Smooth muscle cell (in vitro differentiated cells): Measurements from ENCODE around the gene GTF3C1. TPM values are rescaled to one million over a fixed set of nuclear protein-coding genes. Genes with fewer than 3 reads are reported as not detected.

Experiments used
- DNase-seq: peaks from one replicate; lab custom pipeline; 2025; ENCODE audit not compliant: unreplicated experiment; lab: John Stamatoyannopoulos, UW
- H2AFZ ChIP-seq: fragments of 200-600 bp; sonication (generic); 2 replicates; pipeline ENCODE4 v1.6.0; 2016; ENCODE audit warnings: antibody characterized with exemption, low read depth, mild to moderate bottlenecking
- H3F3A ChIP-seq: fragments of 200-600 bp; sonication (generic); 2 replicates; pipeline ENCODE4 v1.6.0; 2017; ENCODE audit warnings: antibody characterized with exemption, low read depth
- H3K27ac ChIP-seq: fragments of 200-600 bp; sonication (generic); 2 replicates; pipeline ENCODE4 v1.5.1; 2016; ENCODE audit warnings: low read depth, mild to moderate bottlenecking
- H3K27me3 ChIP-seq: fragments of 200-600 bp; sonication (generic); 2 replicates; pipeline ENCODE4 v1.6.1; 2016; ENCODE audit warnings: low read depth, mild to moderate bottlenecking
- H3K36me3 ChIP-seq: fragments of 200-600 bp; sonication (generic); 2 replicates; pipeline ENCODE4 v1.5.1; 2016; ENCODE audit warnings: low read depth
- H3K4me1 ChIP-seq: fragments of 200-600 bp; sonication (generic); 2 replicates; pipeline ENCODE4 v1.5.1; 2016; ENCODE audit warnings: low read depth
- H3K4me2 ChIP-seq: fragments of 200-600 bp; sonication (generic); 2 replicates; pipeline ENCODE4 v1.6.0; 2016; ENCODE audit warnings: mild to moderate bottlenecking
- H3K4me3 ChIP-seq: fragments of 200-600 bp; sonication (generic); 2 replicates; pipeline ENCODE4 v1.5.1; 2016; ENCODE audit warnings: mild to moderate bottlenecking
- H3K79me2 ChIP-seq: fragments of 200-600 bp; sonication (generic); 2 replicates; pipeline ENCODE4 v1.6.0; 2016; ENCODE audit warnings: low read depth, mild to moderate bottlenecking
- H3K9ac ChIP-seq: fragments of 200-600 bp; sonication (generic); 2 replicates; pipeline ENCODE4 v1.6.0; 2016; ENCODE audit warnings: low read depth
- H3K9me3 ChIP-seq: fragments of 200-600 bp; sonication (generic); replicated peaks from 2 replicates; pipeline ENCODE4 v1.5.1; 2016; ENCODE audit warnings: low read depth
- H4K20me1 ChIP-seq: fragments of 200-600 bp; sonication (generic); 2 replicates; pipeline ENCODE4 v1.6.0; 2016; ENCODE audit warnings: low read depth
- WGBS: methylation state at CpG from one replicate; pipeline ENCODE4 v1.1.7; 2016; ENCODE audit warnings: low lambda C conversion rate; 5-methylcytosine and 5-hydroxymethylcytosine counted together
- polyA plus RNA-seq: library from polyadenylated mRNA; unstranded; fragments of >200 nt; fragmentation: Nextera tagmentation; extraction: Ambion mirVana; gene quantifications from 2 replicates; pipeline ENCODE4 v1.2.1, GENCODE V29; 2016
- total RNA-seq: library from RNA; depleted of rRNA; stranded (reverse); fragments of >200 nt; gene quantifications from 2 replicates; pipeline ENCODE4 v1.2.3, GENCODE V29; 2014
- TF ChIP-seq, protein P1 (sequence below): fragments of 200-600 bp; sonication (generic); IDR thresholded peaks from 2 replicates; pipeline ENCODE4 v1.5.1; 2017; ENCODE audit warnings: borderline replicate concordance, mild to moderate bottlenecking, antibody characterized with exemption; ENCODE audit not compliant: insufficient read depth, poor library complexity, severe bottlenecking

GTF3C1 gene
- total and polyA plus RNA-seq, 2 experiments from 2014 or later: 47.6 to 78.5 TPM

- no peak for DNase-seq
- H3K36me3 ChIP-seq: peaks cover 11% of the 10 kb centered on the region
- 97% methylated on average over 9 of the region's 9 CpGs for WGBS
Observed at GRCh38 chr16:27473101-27473900, 76.4 kb downstream of the GTF3C1 start.

DNA sequence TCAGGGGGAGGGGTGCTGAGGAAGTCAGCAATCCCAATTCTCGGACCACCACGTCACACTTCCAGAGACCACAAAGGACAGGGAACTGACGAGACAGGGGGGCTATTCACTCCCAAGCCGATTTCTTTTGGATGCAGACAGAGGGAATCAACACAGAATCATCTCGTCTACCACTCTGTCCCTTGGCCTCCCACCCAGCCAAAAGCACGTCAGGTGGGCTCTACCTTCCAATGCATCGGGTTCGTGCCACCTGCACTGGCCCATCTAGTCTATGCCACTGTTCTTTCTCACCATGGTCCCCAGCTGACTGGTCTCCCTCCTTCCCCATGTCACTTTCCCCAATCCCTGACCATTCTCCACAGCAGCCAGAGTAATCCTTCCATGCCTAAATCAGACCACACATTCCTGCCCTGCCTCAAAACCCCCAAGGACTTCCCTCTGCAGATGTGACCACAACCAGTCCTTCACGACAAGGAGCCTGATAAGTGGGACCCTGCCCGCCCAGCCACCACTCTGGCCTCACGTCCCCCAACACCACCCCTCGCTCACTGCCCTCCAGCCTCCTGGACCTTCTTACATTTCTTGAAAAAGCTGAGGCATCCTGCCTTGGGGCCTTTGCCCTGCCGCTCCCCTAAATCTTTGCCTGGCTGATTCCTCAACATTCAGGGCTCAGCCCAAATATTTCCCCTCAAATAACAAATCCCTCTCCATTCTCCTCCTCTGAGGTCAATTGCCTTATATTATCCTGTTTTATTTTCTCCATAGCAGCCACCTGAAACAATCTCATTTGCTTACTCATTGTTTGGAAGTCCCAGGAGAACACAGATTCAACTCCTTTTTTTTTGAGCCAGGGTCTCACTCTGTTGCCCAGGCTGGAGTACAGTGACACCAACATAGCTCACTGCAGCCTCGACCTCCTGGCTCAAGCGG lies 77.4 kb downstream of the GTF3C1 start:
- peaks cover 11% of the 10 kb centered on the region for H3K36me3 ChIP-seq
- H3K4me1 ChIP-seq: peaks cover 3% of the 10 kb centered on the region
- no peak overlapping the region for H3K9ac ChIP-seq
- no peak overlapping the region for H3K27ac ChIP-seq
- 93% methylated on average over 15 of the region's 15 CpGs for WGBS
- H2AFZ ChIP-seq: no peak overlapping the region
- H3F3A ChIP-seq: no peaks in the 10 kb centered on the region
- no peaks in the 10 kb centered on the region for H3K27me3 ChIP-seq
- TF ChIP-seq, protein P1, sequence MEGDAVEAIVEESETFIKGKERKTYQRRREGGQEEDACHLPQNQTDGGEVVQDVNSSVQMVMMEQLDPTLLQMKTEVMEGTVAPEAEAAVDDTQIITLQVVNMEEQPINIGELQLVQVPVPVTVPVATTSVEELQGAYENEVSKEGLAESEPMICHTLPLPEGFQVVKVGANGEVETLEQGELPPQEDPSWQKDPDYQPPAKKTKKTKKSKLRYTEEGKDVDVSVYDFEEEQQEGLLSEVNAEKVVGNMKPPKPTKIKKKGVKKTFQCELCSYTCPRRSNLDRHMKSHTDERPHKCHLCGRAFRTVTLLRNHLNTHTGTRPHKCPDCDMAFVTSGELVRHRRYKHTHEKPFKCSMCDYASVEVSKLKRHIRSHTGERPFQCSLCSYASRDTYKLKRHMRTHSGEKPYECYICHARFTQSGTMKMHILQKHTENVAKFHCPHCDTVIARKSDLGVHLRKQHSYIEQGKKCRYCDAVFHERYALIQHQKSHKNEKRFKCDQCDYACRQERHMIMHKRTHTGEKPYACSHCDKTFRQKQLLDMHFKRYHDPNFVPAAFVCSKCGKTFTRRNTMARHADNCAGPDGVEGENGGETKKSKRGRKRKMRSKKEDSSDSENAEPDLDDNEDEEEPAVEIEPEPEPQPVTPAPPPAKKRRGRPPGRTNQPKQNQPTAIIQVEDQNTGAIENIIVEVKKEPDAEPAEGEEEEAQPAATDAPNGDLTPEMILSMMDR: no peak
- H3K79me2 ChIP-seq: no peaks in the 10 kb centered on the region
- H3K9me3 ChIP-seq: no peaks in the 10 kb centered on the region
- H3K4me3 ChIP-seq: no peak overlapping the region
- no peaks in the 10 kb centered on the region for H4K20me1 ChIP-seq
- DNase-seq: no peak
- H3K4me2 ChIP-seq: no peak overlapping the region

More at GRCh38 chr16:27473101-27473900, 76.4 kb downstream of the GTF3C1 start:
- Histone ChIP-seq H4K20me1 (no peaks in the 10 kb centered on the region), H2AFZ (no peak overlapping the region), H3K4me1 (peaks cover 3% of the 10 kb centered on the region), H3K9ac (no peak overlapping the region), H3K9me3 (no peaks in the 10 kb centered on the region), H3F3A (no peaks in the 10 kb centered on the region), H3K27me3 (no peaks in the 10 kb centered on the region), H3K27ac (no peak overlapping the region), H3K4me3 (no peak overlapping the region), H3K79me2 (no peaks in the 10 kb centered on the region), H3K4me2 (no peak overlapping the region)
- TF ChIP-seq, protein P1: no peak

- DNase-seq: no peak
- no peak overlapping the region for H3K4me2 ChIP-seq
- H3F3A ChIP-seq: no peaks in the 10 kb centered on the region
- no peak overlapping the region for H2AFZ ChIP-seq
- H3K9me3 ChIP-seq: no peaks in the 10 kb centered on the region
- no peak overlapping the region for H3K27ac ChIP-seq
- H3K79me2 ChIP-seq: no peaks in the 10 kb centered on the region
- TF ChIP-seq, protein P1: no peak
- H4K20me1 ChIP-seq: no peaks in the 10 kb centered on the region
- no peaks in the 10 kb centered on the region for H3K27me3 ChIP-seq
- no peak overlapping the region for H3K4me3 ChIP-seq
- peaks cover 12% of the 10 kb centered on the region for H3K36me3 ChIP-seq
- WGBS: 90% methylated on average over 19 of the region's 19 CpGs
- H3K9ac ChIP-seq: no peak overlapping the region
- H3K4me1 ChIP-seq: peaks cover 3% of the 10 kb centered on the region
Observed at GRCh38 chr16:27471661-27472060, 78.1 kb downstream of the GTF3C1 start.
